C4-2B (cell line): ENCODE measurements around the gene IQGAP2.

Source experiments
- CTCF ChIP-seq: fragments of 450-650 bp; conservative IDR thresholded peaks from 2 replicates; pipeline ENCODE4 v1.5.1; 2017; ENCODE audit warnings: mild to moderate bottlenecking
- ZFX ChIP-seq: fragments of 450-650 bp; IDR thresholded peaks from 2 replicates; pipeline ENCODE4 v1.6.1; 2017

GRCh38 chr5:76487386-76487785 lies 84.3 kb downstream of the IQGAP2 start:
- TF ChIP-seq CTCF (no peak), ZFX (no peak)
